Limb (tissue), 2 donors: ENCODE measurements around the gene RNF20.
"Not testable (repeated sequence)": the region's sequence is repeated elsewhere in the genome, so short reads cannot be mapped to it uniquely, and the experiment has no call there.

ENCODE experiments used
- DNase-seq, 2 donors: peaks; one replicate each; pipeline ENCODE4 v3.0.0-alpha.2; 2016; ENCODE audit errors: extremely low spot score in 2 of 2

The RNF20 gene

DNA sequence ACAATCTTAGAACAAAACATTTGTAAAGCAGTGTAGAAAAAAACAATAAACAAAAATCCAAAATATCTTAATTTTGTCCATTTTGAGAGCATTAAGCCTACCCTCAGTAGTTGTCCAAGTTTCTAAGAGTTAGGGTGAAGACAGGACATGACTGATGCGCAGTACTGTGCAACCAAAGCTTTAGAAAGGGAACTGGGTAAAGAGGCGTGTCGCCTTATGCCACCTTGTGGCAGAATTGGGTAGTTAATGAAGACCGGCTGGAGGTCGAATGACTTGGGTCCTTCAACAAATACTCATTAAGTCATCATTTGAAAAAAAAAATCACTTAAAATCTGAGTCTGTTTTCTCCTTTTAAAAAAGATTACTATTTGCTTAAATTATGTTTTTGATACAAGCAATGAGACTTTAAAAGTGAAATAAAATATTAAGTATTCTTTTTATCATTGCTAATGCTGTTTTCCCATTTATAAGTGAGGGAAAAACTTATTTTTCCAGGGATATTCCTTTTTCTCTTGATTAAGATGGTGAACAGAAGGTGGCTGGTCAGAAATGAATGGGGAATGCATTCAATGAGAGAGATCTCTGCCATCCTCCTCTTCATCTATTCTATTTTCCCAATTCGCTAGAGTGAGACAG lies 3.5 kb upstream of the RNF20 start:
- DNase-seq: peak; percentile 57 to 80

DNA sequence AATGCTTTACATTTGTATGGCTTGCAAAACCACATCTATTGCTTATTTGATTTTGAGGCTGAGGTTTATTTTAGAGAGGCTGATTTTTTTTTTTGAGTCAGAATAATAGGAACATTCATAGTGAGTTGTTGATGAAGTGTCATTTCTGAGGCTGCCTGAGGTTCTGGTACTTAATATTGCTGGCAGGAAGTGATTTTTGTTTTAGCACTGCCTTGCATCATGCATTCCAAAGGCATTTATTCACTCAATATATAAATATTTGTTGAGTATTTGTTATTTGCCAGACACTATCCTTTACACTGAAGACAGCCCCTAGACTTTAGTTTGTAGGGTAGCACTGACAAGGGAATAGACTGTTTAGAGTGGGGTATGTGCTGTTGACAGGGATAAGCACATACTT lies 2.7 kb downstream of the RNF20 start:
- no peak for DNase-seq

DNA sequence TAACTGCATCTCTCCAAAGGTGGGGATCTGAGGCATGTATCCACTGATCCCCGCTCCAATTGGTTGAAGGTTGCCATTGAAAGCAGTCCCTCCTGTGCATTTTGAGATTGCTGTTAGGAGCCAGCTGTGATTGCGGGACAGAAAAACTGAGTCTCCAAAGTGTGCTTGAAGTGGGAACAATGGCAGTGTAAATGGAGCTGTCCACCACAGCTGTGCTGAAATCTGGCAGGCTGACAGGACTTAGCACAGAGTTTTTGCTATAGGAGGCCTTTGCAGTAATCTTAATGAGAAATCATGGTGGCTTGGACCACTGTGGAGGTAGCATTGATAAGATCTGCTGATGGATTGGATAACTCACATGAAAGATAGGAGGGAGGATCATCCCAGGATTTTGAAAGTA lies 3.3 kb downstream of the RNF20 start:
- peak; percentile 3 to 55 for DNase-seq

DNA sequence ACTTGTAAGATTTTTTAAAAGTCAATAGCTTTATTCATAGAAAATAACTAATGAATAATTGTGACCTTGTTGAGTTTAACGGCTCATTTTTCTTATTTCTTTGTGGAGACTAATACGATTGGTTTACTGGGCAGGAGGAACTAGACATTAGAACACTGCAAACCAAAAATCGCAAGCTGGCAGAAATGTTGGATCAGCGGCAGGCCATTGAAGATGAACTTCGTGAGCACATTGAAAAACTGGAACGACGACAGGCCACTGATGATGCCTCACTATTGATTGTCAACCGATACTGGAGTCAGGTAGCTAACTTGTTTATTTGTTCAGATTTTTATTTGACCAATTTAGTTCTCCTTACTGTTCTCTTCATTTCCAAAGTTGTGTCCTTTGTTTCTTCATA lies 6.4 kb downstream of the RNF20 start:
- no peak for DNase-seq

DNA sequence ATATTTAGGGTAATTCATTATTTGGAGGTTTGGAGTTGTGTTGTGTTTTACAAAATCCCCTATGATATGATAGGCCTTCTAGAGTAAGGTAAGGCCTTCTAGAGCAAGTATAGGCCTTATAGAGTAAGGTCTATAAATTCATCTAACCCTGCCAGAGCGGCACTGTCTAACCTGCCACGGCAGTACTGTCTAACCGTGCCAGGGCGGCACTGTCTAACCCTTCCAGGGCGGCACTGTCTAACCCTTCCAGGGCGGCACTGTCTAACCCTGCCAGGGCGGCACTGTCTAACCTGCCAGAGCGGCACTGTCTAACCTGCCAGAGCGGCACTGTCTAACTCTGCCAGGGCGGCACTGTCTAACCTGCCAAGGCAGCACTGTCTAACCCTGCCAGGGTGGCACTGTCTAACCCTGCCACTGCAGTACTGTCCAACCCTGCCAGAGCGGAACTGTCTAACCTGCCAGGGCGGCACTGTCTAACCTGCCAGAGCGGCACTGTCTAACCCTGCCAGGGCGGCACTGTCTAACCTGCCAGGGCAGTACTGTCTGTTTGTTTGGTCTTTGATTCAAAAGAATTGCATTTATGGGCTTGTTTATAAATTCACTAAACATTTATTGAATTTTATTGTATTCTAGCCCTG lies 9.6 kb downstream of the RNF20 start:
- no peak for DNase-seq

DNA sequence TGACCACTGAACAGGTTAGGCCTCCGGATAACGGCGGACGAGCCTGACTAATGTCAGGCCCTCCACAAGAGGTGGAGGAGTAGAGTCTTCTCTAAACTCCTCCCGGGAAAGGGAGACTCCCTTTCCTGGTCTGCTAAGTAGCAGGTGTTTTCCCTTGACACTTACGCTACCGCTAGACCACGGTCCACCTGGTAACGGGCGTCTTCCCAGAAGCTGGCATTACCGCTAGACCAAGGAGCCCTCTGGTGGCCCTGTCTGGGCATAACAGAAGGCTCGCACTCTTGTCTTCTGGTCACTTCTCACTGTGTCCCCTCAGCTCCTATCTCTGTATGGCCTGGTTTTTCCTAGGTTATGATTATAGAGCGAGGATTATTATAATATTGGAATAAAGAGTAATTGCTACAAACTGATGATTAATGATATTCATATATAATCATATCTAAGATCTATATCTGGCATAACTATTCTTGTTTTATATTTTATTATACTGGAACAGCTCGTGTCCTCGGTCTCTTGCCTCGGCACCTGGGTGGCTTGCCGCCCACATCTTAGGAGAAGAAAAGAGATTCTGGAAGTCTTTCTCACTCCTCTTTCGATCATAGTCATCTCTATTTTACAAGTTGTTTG lies 15.9 kb downstream of the RNF20 start:
- DNase-seq: not testable (repeated sequence)

DNA sequence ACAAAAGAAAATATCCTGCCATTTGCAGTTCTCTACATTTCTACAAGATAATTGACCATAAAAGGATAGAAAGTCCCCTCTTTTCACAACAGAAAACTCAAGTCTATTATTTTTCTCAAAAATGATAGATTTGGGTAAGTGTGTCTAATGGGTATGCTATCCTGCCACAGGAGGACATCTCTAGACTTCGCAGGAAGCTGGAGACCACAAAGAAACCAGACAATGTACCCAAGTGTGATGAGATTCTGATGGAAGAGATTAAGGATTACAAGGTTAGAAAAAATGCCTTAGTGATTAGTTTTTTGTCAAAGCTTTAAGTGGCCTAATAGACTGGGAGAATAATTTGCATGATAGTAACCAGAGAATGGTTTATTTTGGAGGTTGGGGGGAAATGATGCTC lies 28.1 kb downstream of the RNF20 start:
- DNase-seq: no peak

DNA sequence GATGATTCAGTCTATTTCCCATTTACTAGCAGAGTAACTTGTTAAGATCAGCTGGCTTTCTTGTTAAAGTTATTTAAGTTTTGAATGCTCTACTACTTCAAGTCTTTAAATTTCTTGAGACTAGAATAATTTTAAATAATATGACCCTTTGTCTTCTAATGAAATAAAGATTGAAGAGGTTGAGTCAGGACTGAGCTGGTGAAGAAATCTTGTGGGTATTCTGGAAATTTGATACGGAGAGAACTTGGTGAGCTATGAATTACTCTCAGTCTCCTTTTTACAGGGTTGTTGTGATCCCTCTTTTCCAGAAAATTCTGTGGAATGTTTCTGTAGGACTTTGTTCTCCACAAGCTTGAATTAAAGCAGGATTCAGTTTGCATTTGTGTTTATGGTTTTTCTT lies 29.3 kb downstream of the RNF20 start:
- DNase-seq: no peak

DNA sequence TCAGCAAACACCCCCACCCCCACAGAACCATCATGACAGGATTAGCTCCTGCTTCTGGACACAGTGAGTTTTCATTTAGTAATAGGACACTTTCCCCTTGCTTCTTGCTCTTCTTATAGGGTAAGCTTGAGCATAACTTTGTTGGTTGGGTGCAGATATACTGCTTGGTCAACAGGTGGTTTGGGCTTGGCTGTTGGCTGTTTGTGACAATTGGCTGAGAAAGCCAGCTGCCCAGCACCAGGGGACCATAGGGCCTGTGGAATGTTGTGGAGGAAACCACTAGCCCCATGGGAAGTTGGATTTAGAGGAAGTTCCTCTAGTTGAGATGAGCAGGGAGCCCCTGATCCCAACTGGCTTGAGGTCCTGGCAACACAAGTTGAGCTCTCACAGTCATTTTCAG lies 30.6 kb downstream of the RNF20 start:
- DNase-seq: no peak

DNA sequence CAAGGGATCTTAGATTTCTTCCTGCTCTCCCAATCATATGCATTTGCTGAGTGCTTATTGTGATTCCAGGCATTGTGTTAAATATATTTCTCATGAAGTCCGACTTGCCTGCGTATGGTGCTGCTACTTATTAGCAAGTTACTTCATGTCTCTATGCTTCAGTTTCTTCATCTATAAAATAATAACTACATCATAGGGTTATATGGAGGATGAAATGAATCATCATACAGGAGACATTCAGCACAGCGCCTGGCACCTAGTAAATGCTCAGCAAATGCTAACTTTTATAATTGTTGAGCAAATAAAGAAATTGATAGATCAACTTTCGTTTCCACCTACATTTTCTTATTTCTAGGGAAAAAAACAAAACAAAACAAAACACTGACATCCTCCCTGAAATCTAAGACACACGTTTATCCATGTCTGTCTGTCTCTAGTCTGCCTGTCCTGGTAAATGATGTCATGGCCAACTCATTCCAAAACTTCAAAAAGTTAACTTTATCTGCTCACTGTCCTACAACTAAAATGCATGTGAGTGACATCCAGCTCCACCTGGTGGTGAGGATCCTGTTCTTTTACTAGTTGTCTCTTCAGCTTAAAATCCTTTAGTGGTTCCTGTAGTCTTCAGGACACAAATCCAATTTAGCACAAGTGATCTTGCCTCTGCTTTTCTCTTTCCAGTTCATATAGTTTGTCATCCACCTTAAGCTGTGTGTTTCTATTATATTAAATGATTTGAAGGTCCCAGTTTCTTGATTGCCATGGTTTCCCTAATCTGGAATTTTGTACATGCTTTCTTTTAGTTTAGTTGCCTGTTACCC lies 33.5 kb downstream of the RNF20 start:
- DNase-seq: no peak

DNA sequence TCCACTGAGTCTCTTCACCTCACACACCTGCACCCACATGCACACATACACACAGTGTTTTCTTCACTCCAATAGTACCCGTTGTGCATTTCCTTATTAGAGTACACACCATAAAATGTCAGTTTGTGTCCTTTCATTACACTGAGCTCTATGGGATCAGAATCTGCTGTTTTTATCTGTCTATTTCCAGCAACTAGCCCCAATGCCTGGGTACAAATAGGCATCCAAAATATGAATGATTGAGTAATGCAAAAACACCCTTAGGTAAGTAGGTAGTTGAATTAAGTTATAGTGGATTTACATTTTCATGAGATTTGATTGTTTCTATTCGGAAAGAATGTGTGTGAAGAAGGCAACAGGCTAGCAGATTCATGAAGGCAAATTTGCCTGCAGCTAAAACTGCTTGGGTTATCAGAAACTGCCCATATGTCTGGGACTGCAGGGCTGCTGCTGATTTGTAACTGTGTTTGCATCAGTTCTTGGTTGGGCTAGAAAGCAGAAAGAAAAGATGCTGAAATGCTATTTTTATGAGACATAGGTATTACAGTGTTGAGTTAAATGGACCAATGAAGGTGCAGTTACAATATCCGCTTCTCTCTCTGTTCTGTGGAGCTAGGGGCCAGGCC lies 34.2 kb downstream of the RNF20 start:
- DNase-seq: no peak

DNA sequence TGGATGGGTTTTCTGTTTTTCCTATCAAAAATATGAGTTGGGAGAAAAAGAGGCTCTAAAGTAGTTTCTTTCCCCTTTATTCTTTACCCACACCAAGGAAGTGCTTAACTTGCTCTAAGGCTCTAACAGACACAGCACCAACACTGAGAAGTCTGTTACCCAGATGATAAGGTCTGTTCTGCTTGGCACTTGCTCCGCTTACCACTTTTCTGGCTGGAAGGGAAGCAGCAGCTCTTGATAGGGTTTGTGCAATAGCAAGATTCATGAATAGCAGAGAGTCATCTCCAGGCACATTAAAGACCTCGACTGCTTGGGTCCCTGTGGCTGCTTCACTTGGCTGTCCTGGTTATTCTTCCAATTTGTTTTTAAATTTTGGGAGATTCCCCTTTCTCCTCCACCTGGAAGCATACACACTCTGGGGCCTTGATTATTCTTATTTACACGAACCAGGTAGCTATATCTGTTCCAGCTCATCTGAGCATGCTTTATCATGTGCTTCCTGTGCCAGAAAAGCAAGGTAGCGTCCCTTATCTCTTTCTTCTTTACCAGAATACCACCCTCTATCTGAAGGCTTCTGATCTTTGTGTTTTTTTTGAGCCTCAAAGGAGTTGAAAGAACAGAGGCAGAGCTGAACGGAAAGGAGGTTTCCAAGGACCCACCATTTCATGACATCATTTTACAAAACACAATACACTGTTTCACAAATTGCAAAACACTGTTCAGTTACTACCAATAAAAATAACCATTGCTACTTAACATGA lies 36.3 kb downstream of the RNF20 start:
- no peak for DNase-seq

DNA sequence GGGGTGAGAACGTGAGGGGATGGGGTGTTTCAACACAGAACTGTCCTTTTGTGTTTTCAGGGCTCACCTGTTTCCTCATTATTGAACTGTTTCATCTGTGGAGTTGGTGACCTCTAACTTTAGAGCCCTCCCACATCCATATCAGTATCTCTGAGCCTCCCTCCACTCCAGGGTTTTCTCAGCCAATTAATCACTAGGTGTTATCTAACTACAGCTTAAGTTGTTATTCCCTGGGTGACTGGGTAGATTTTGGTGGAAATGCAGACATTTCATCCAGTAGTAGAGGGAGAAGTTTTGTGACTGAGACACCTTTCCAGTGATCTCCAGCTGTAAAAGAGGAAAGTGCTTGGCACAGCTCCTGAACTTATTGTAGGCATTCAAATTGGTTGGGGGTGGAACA lies 37.5 kb downstream of the RNF20 start:
- no peak for DNase-seq

DNA sequence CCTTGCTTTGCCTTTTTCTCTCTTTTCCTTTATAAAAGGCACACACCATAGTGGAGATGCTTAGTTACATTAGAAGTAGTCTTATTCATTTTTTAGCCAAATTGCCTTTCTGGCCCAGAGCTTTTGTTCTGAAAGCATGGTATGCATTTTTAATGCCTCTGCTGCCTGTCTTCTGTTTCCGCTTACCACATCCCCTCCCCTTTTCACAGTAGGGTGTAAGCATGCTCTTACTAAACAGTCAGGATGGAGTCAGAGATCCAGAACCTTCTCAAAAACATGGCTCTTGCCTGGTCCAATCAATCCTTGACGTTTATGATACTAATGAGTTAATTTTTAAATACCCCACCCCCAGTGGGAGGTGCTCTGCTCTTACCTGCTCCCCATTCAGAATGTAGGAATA lies 38.7 kb downstream of the RNF20 start:
- no peak for DNase-seq

DNA sequence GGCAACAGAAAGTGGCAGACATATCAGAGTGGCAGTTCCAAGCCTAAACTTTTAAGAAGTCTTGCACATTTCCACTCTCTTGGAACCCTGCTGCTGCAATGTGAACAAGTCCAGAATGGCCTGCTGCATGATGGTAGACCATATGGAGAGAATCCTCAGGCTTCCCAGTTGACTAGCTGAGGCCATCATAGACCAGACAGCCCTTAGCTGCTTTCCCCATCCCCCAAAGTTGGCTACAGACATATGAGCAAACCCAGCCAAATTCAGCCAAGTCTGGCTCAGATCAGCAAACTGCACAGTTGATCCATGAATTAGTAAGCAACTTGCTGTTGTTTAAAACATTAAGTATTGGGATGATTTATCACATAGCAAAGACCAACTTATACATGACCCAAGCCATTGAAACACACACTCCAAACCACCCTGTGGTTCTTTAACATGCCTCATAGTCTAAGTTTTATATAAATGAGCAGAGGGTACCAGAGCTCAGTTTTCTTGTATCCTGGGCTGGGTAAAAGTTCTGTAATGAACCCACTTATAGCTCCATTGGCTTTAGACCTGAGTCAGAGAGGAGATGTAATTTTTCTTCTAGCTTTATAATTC lies 41.2 kb downstream of the RNF20 start:
- DNase-seq: no peak

DNA sequence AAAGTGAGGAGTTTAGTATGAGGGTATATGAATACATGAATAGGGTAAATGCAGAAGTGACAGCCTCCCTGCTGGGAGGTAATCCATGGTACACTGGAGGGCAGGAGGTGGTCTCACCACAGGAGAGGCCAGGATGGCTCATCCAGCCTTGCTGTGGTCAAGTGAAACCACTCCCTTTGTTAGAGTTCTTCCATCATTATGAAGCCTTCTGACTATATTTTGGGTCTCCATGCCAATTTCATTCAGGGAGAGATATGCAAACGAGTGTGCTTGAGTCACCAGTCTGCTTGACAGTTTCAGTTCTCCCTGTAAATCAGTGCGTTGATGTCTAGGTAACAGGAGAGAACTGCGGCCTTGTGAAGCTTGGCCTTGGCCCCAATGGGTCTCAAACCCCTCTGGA lies 44.7 kb downstream of the RNF20 start:
- no peak for DNase-seq

DNA sequence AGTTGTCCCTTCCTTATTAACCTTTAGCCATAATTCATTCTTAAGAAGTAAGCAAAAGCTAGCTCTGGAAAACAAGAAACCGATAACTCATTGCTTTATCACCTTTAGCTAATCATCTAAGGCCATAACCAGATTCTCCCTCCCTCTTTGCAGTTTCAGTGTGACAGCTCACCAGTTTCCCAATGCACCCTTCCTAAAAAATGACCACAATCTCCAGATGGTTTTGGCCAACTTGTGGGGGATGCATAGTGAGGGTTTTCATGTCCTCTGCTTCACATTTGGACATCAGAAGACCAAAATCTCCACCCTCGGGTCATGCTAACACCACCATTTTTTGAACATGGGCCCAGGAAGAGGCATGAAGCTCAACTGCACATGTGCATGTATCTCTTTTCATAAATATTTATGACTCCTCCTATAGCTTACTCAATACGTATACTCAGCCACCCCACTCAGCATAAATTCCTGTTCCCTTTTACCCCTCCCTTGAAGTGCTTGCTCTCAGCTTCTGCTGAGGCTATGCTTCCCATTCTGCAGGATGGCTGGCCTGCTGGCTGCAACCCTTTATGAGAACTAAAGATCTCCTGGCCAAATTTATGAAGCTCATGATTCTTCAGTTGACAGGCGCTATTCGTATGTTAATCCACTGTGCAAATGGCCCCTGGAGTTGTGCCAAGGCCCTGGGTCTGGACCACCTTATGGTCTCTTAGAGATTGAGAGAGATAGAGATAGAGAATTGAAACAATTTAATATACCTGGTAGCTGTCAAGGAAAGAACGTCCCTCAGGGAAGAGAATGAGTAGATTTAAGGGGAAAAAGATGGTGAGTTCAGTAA lies 46.3 kb downstream of the RNF20 start:
- DNase-seq: peak; percentile 6 to 47

DNA sequence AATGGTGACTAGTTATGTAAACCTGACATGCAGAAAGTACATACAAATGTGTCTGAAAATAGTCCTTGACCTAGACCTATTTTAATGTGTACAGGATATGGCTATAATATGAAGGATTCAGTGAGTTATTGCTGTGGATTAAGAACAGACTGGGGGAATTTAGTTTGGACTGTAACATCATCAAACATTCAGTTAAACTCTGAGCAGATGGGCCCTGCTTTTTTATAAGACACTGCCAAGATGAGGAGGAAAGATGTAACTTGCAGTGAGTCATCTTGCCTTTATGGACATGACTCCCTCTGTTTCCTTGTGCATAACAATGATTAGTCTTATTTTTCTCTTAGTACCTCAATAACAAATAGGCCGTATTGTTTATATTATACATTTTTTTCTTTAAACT lies 48.9 kb downstream of the RNF20 start:
- peak in 1 of 2 donors; percentile 47 for DNase-seq

DNA sequence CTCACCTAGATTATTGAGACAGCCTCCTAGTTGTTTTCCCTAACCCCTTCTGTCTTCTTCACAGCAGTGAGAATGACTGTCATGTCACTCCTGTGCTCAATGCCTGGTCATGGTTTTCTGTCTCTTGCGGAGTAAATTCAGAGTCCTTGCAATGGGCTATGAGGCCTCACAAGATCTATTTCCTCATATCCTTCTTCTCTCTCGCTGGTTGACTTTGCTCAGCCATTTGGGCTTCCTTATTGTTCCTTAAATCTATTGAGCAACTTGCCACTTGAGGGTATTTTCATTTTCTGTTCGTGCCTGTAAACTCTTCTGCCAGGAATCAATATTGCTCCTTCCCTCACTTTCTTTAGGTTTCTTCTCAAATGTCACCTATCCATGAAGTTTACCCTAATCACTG lies 52.1 kb downstream of the RNF20 start:
- DNase-seq: no peak

DNA sequence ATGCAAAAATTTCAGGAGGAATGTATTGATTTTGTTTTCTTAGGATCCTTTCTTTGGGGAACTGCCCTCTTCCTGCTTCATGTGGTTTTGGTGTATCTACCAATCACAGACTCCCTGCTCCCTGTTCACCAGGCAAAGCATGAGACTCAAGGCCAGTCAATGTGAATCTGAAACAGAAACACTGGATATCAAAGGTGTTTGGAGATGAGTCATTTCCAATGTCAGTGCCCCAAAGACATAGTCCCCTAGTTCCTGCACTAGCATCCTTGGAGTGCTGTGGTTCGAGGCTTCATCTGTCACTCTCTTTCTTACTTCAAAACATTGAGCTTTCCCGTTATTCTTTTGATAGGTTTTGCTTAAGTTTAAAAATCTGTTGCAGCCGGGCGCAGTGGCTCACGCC lies 53.0 kb downstream of the RNF20 start:
- no peak for DNase-seq
